HuH-7 (cell line): ENCODE data around the gene PEAR1.
"Not testable (repeated sequence)": the region's sequence is repeated elsewhere in the genome, so short reads cannot be mapped to it uniquely, and the experiment has no call there.

Experiments
- DNase-seq: peaks from one replicate; pipeline ENCODE4 v3.0.0; 2011; ENCODE audit warnings: low spot score

Gene PEAR1

GRCh38 chr1:156920233-156921052 is 26.9 kb downstream of the PEAR1 start, which contains the start of gene LRRC71:
TSS of gene LRRC71 (plus strand) at chr1:156920632. CDS start at chr1:156920804, 172 bp downstream.
- DNase-seq, result peak; percentile 97

- no peak for DNase-seq
Measured at GRCh38 chr1:156921053-156921529, 27.6 kb downstream of the PEAR1 start.

- no peak for DNase-seq
Measured at GRCh38 chr1:156922986-156923669, 29.6 kb downstream of the PEAR1 start.

- DNase-seq, result no peak
Measured at GRCh38 chr1:156923670-156924477, 30.4 kb downstream of the PEAR1 start.

GRCh38 chr1:156924478-156925153 is 31.1 kb downstream of the PEAR1 start:
- no peak for DNase-seq

- DNase-seq, result no peak
Measured at GRCh38 chr1:156925154-156926010, 31.9 kb downstream of the PEAR1 start.

- no peak for DNase-seq
Measured at GRCh38 chr1:156926175-156926574, 32.7 kb downstream of the PEAR1 start.

GRCh38 chr1:156926695-156927094 is 33.2 kb downstream of the PEAR1 start:
- DNase-seq, result not testable (repeated sequence)

- DNase-seq, result peak; percentile 93
Measured at GRCh38 chr1:156927215-156928042, 33.9 kb downstream of the PEAR1 start.

GRCh38 chr1:156928043-156928602 is 34.6 kb downstream of the PEAR1 start:
- DNase-seq, result no peak

- no peak for DNase-seq
Measured at GRCh38 chr1:156929596-156930238, 36.2 kb downstream of the PEAR1 start.

- DNase-seq, result no peak
Measured at GRCh38 chr1:156930483-156930882, 37.0 kb downstream of the PEAR1 start.

- DNase-seq, result no peak
Measured at GRCh38 chr1:156931211-156931952, 37.9 kb downstream of the PEAR1 start.

- no peak for DNase-seq
Measured at GRCh38 chr1:156931974-156932710, 38.6 kb downstream of the PEAR1 start.

- no peak for DNase-seq
Measured at GRCh38 chr1:156933136-156933535, 39.6 kb downstream of the PEAR1 start.

GRCh38 chr1:156935505-156936128 is 42.1 kb downstream of the PEAR1 start:
- no peak for DNase-seq

GRCh38 chr1:156936191-156936590 is 42.7 kb downstream of the PEAR1 start:
- DNase-seq, result no peak
